D721Med (cell line): ENCODE measurements around the gene LYST.

ENCODE experiments used
- DNase-seq: peaks from one replicate; pipeline ENCODE4 v3.0.0; 2011; ENCODE audit warnings: low spot score; ENCODE audit not compliant: insufficient read length
- FAIRE-seq: peaks from 2 replicates; lab custom pipeline; 2011; peaks lifted over from hg19 to GRCh38; lab: Jason Lieb, UNC
- CTCF ChIP-seq: IDR thresholded peaks from 2 replicates; pipeline ENCODE4 v1.5.1; 2012; ENCODE audit warnings: mild to moderate bottlenecking, control low read depth; ENCODE audit not compliant: insufficient read depth; ENCODE audit errors: missing control alignments

The LYST gene

GRCh38 chr1:235831148-235831547, 35.6 kb downstream of the LYST start:
- no peak for DNase-seq
- FAIRE-seq = no peak
- no peak for TF ChIP-seq CTCF

DNA sequence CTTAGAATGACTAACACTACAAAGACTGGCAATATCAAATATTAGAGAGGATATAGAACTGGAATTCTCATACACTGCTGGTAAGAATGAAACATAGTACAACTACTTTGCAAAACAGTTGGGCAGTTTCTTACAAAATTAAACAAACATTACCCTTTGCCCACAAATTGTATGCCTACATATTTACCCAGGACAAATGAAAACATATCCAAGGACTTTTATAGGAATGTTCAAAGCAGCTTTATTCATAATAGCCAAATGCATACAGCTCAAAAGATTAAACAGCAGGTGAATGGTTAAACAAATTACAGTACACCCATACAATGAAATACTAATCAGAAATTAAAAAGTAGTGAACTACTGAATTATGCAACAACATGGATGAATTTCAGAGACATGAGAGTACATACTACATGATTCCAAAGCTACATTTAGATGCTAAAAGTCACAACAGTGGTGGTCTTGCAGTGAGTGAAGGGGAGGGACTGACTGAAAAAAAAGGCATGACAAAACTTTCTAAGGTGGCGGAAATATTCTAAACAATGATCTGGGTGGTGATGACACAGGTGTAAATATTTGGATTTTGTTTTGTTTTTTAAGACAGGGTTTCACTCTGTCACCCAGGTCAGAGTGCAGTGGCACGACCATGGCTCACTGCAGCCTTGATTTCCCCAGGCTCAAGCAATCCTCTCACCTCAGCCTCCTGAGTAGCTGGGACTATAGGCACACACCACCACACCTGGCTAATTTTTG, 40.4 kb downstream of the LYST start:
- no peak for TF ChIP-seq CTCF
- no peak for DNase-seq
- peak; percentile 93 for FAIRE-seq

- TF ChIP-seq CTCF = no peak
- peak; percentile 53 for FAIRE-seq
- DNase-seq = no peak
These were observed 41.5 kb downstream of the LYST start for GRCh38 chr1:235825229-235825628.

DNA sequence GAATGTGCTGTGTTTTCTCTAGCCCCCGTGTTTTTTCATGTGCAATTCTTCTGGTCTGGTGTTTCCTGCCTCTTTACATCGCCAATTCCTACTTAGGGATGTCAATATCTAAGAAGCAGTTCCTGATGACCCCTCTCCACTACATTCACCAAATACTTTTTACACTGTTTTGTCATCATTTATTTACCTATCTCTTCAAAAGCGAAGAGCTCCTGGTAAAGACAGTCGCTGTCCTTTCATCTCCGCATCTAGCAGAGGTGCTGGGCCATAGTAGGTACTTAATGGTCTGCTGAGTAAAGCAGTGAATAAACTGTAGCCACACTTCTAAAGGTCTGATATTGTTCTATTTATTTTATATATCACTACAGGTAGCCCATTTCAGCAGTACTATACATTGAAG, 43.0 kb downstream of the LYST start:
- TF ChIP-seq CTCF = no peak
- FAIRE-seq = peak; percentile 21
- no peak for DNase-seq

DNA sequence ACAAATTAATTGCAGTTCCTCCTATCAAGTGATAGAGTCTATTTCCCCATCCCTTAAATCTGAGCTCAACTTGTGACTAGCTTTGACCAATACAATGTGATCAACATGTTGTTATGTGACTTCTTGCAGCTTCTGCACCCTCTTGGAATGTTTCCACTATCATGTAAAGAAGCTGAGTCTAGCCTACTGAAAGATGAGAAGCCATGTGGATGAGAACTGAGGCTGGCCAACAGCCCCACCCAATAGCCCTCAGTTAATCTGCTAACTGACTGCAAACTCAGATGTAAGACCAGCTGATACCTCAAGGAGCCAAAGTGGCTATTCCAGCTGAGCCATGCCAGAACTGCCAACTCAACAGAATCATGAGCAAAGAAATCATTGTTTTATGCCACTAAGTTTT, 44.0 kb downstream of the LYST start:
- TF ChIP-seq CTCF = no peak
- FAIRE-seq (peak; percentile 46), DNase-seq (no peak)

DNA sequence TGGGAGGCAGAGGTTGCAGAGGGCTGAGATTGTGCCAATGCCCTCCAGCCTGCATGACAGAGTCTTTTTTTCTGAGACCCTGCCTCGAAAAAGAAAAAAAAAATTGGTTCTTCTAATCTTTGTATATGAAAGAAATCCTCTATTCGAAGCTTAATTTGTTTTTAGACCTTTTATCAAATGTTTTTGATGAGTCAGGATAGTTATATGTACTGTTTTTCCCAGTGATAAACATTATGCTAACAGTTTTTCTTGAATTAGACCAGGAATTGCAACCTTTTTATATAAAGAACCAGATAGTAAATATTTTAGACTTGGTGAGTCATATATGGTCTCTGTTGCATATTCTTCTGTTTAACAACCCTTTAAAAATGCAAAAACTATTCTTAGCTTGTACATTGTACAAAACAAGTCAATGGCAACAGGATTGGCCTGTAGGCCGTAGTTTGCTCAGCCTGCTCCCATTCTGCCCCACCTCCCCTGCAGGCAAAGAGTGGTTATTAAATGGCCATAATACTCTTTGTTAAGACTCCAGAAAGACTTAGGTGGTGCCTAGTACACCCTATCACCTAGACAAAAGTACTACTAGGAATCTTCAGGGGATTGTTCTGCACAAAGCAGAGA, 45.2 kb downstream of the LYST start:
- TF ChIP-seq CTCF = no peak
- DNase-seq (no peak), FAIRE-seq (no peak)

- no peak for DNase-seq
- FAIRE-seq = no peak
These were observed 46.6 kb downstream of the LYST start for GRCh38 chr1:235820061-235820460.

More at GRCh38 chr1:235820061-235820460, 46.6 kb downstream of the LYST start:
- TF ChIP-seq CTCF = no peak
